ENCODE data around the gene PRKN. TPM values are rescaled to one million over a fixed set of nuclear protein-coding genes. Genes with fewer than 3 reads are reported as not detected.
A peak's percentile ranks its signal among the peaks of the same experiment; 100 is the strongest.

PRKN gene
- total and polyA plus RNA-seq, 2 experiments from 2014 or later, result 11.7 to 28.1 TPM

DNA sequence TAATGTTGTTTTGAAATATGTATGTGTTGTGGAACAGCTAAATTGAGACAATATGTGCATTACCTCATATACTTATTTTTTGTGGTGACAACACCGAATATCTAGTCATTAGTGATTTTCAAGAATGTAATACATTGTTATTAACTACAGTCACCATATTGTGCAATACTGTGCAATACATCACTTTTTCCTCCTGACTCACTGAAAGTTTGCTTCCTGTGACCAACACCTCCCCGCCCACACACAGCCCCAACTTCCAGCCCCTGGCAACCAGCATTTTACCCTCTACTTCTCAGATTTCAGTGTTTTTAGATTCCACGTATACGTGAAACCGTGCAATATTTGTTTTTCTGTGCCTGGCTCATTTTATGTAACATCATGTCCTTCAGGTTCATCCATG lies 627.9 kb downstream of the PRKN start:
- peaks cover 9% of the 10 kb centered on the region for H3K4me1 ChIP-seq (ENCODE audit: low read depth)
- no peak overlapping the region for H3K4me3 ChIP-seq
- H3K27ac ChIP-seq, result no peak overlapping the region
- TF ChIP-seq, protein P1, sequence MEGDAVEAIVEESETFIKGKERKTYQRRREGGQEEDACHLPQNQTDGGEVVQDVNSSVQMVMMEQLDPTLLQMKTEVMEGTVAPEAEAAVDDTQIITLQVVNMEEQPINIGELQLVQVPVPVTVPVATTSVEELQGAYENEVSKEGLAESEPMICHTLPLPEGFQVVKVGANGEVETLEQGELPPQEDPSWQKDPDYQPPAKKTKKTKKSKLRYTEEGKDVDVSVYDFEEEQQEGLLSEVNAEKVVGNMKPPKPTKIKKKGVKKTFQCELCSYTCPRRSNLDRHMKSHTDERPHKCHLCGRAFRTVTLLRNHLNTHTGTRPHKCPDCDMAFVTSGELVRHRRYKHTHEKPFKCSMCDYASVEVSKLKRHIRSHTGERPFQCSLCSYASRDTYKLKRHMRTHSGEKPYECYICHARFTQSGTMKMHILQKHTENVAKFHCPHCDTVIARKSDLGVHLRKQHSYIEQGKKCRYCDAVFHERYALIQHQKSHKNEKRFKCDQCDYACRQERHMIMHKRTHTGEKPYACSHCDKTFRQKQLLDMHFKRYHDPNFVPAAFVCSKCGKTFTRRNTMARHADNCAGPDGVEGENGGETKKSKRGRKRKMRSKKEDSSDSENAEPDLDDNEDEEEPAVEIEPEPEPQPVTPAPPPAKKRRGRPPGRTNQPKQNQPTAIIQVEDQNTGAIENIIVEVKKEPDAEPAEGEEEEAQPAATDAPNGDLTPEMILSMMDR (IDR thresholded peaks at IDR 0.05; ENCODE audit: low read depth, low read length), result no peak
- no peaks in the 10 kb centered on the region for H3K27me3 ChIP-seq
- H3K9me3 ChIP-seq (ENCODE audit: low read depth), result no peaks in the 10 kb centered on the region
- no peaks in the 10 kb centered on the region for H3K36me3 ChIP-seq
- peak in 1 of 2 donors; percentile 96 for DNase-seq (ENCODE audit: low read depth in 1 of 2, low spot score in 1 of 2)

- Histone ChIP-seq H3K36me3 (no peaks in the 10 kb centered on the region), H3K4me3 (no peak overlapping the region), H3K27me3 (no peaks in the 10 kb centered on the region), H3K4me1 (ENCODE audit: low read depth) (peaks cover 6% of the 10 kb centered on the region), H3K27ac (no peak overlapping the region), H3K9me3 (ENCODE audit: low read depth) (no peaks in the 10 kb centered on the region)
- TF ChIP-seq, protein P1 (IDR thresholded peaks at IDR 0.05; ENCODE audit: low read depth, low read length), result no peak
- DNase-seq (ENCODE audit: low read depth in 1 of 2, low spot score in 1 of 2), result no peak
Measured at GRCh38 chr6:162092816-162093502, 634.6 kb downstream of the PRKN start.

GRCh38 chr6:162090734-162091133 lies 636.8 kb downstream of the PRKN start:
- Histone ChIP-seq H3K4me1 (ENCODE audit: low read depth) (peaks cover 6% of the 10 kb centered on the region), H3K4me3 (no peak overlapping the region), H3K27ac (no peak overlapping the region), H3K9me3 (ENCODE audit: low read depth) (no peaks in the 10 kb centered on the region), H3K36me3 (no peaks in the 10 kb centered on the region), H3K27me3 (no peaks in the 10 kb centered on the region)
- TF ChIP-seq, protein P1 (IDR thresholded peaks at IDR 0.05; ENCODE audit: low read depth, low read length), result no peak
- peak in 1 of 2 donors; percentile 30 for DNase-seq (ENCODE audit: low read depth in 1 of 2, low spot score in 1 of 2)

GRCh38 chr6:162088091-162088490 lies 639.5 kb downstream of the PRKN start:
- Histone ChIP-seq H3K4me1 (ENCODE audit: low read depth) (peaks cover 5% of the 10 kb centered on the region), H3K4me3 (no peak overlapping the region), H3K9me3 (ENCODE audit: low read depth) (no peaks in the 10 kb centered on the region), H3K27ac (no peak overlapping the region), H3K27me3 (no peaks in the 10 kb centered on the region), H3K36me3 (no peaks in the 10 kb centered on the region)
- no peak for DNase-seq (ENCODE audit: low read depth in 1 of 2, low spot score in 1 of 2)
- TF ChIP-seq, protein P1 (IDR thresholded peaks at IDR 0.05; ENCODE audit: low read depth, low read length), result no peak

GRCh38 chr6:162085561-162085960 lies 642.0 kb downstream of the PRKN start:
- Histone ChIP-seq H3K9me3 (ENCODE audit: low read depth) (no peaks in the 10 kb centered on the region), H3K4me1 (ENCODE audit: low read depth) (no peaks in the 10 kb centered on the region), H3K27me3 (no peaks in the 10 kb centered on the region), H3K4me3 (no peak overlapping the region), H3K27ac (no peak overlapping the region), H3K36me3 (no peaks in the 10 kb centered on the region)
- TF ChIP-seq, protein P1 (IDR thresholded peaks at IDR 0.05; ENCODE audit: low read depth, low read length), result no peak
- no peak for DNase-seq (ENCODE audit: low read depth in 1 of 2, low spot score in 1 of 2)
